Measurements from ENCODE around the gene BANP. TPM values are rescaled to one million over a fixed set of nuclear protein-coding genes. Genes with fewer than 3 reads are reported as not detected.
A peak's percentile ranks its signal among the peaks of the same experiment; 100 is the strongest.

The BANP gene
- total RNA-seq, 1 experiment from 2014 or later: 24.2 TPM

- no peaks in the 10 kb centered on the region for H3K27me3 ChIP-seq (ENCODE audit: low read length)
- no peaks in the 10 kb centered on the region for H3K9me3 ChIP-seq (ENCODE audit: low read length)
- H3K4me1 ChIP-seq (ENCODE audit: insufficient read depth, low read length): no peaks in the 10 kb centered on the region
- ATAC-seq (no peak), DNase-seq (no peak)
- peak; percentile 28; the same call in 1 of the 2 replicates for TF ChIP-seq CTCF (conservative IDR thresholded peaks at IDR 0.05; ENCODE audit: low read depth, low read length)
- no peak for TF ChIP-seq EZH2phosphoT487 (IDR thresholded peaks at IDR 0.05; ENCODE audit: borderline replicate concordance, low read length)
- no peaks in the 10 kb centered on the region for H3K9me2 ChIP-seq (replicated peaks; ENCODE audit: low read length)
- no peak overlapping the region for H3K4me2 ChIP-seq (ENCODE audit: low read length)
- CTCF ChIA-PET: no interaction called here
- H2AFZ ChIP-seq (ENCODE audit: low read length): no peak overlapping the region
- no TSS peak for BruUV-seq (replicated peaks)
- intact Hi-C loops (cut with micrococcal nuclease): no loop called here
- H3F3A ChIP-seq (ENCODE audit: low read length, unreplicated experiment): no peaks in the 10 kb centered on the region
- POLR2A ChIA-PET (ENCODE audit: unreplicated experiment): no interaction called here
- peaks cover 3% of the 10 kb centered on the region; the same call in 1 of the 2 replicates for H3K36me3 ChIP-seq (ENCODE audit: low read depth, low read length)
- H3K27ac ChIP-seq (ENCODE audit: low read length): no peak overlapping the region
- H3K9ac ChIP-seq (ENCODE audit: low read length): no peak overlapping the region
- H3K4me3 ChIP-seq (ENCODE audit: low read length): no peak overlapping the region
- no peaks in the 10 kb centered on the region for H3K79me2 ChIP-seq (ENCODE audit: low read length)
- H4K20me1 ChIP-seq (ENCODE audit: low read length): no peaks in the 10 kb centered on the region
Observed at GRCh38 chr16:88005181-88005581, 53.9 kb downstream of the BANP start.

GRCh38 chr16:88005968-88006367 is 54.7 kb downstream of the BANP start:
- H3K36me3 ChIP-seq (ENCODE audit: low read depth, low read length): peaks cover 3% of the 10 kb centered on the region; the same call in 1 of the 2 replicates
- H3K4me3 ChIP-seq (ENCODE audit: low read length): no peak overlapping the region
- no peak for DNase-seq
- no peak overlapping the region for H3K4me2 ChIP-seq (ENCODE audit: low read length)
- no peak overlapping the region for H3K9ac ChIP-seq (ENCODE audit: low read length)
- H3K79me2 ChIP-seq (ENCODE audit: low read length): no peaks in the 10 kb centered on the region
- no peaks in the 10 kb centered on the region for H3F3A ChIP-seq (ENCODE audit: low read length, unreplicated experiment)
- no peaks in the 10 kb centered on the region for H3K4me1 ChIP-seq (ENCODE audit: insufficient read depth, low read length)
- no peak for ATAC-seq
- no TSS peak for BruUV-seq (replicated peaks)
- no peak overlapping the region for H2AFZ ChIP-seq (ENCODE audit: low read length)
- ChIA-PET POLR2A (ENCODE audit: unreplicated experiment) (no interaction called here), CTCF (no interaction called here)
- H3K9me2 ChIP-seq (replicated peaks; ENCODE audit: low read length): no peaks in the 10 kb centered on the region
- intact Hi-C loops (cut with micrococcal nuclease): no loop called here
- no peaks in the 10 kb centered on the region for H3K27me3 ChIP-seq (ENCODE audit: low read length)
- no peak for TF ChIP-seq EZH2 (IDR thresholded peaks at IDR 0.05; ENCODE audit: low read length, unreplicated experiment)
- TF ChIP-seq CTCF (conservative IDR thresholded peaks at IDR 0.05; ENCODE audit: low read depth, low read length): no peak
- no peak for TF ChIP-seq EZH2phosphoT487 (IDR thresholded peaks at IDR 0.05; ENCODE audit: borderline replicate concordance, low read length)
- H4K20me1 ChIP-seq (ENCODE audit: low read length): no peaks in the 10 kb centered on the region
- H3K27ac ChIP-seq (ENCODE audit: low read length): no peak overlapping the region
- H3K9me3 ChIP-seq (ENCODE audit: low read length): no peaks in the 10 kb centered on the region

GRCh38 chr16:88007321-88007731 is 56.1 kb downstream of the BANP start:
- no peaks in the 10 kb centered on the region for H3K79me2 ChIP-seq (ENCODE audit: low read length)
- no peak for DNase-seq

More at GRCh38 chr16:88007321-88007731, 56.1 kb downstream of the BANP start:
- BruUV-seq (replicated peaks): no TSS peak
- no peak for ATAC-seq
- Histone ChIP-seq H3F3A (ENCODE audit: low read length, unreplicated experiment) (no peaks in the 10 kb centered on the region), H2AFZ (ENCODE audit: low read length) (no peak overlapping the region), H3K36me3 (ENCODE audit: low read depth, low read length) (peaks cover 3% of the 10 kb centered on the region; the same call in 1 of the 2 replicates), H3K4me3 (ENCODE audit: low read length) (no peak overlapping the region), H3K27ac (ENCODE audit: low read length) (no peak overlapping the region), H3K4me2 (ENCODE audit: low read length) (no peak overlapping the region), H4K20me1 (ENCODE audit: low read length) (no peaks in the 10 kb centered on the region), H3K9me2 (replicated peaks; ENCODE audit: low read length) (no peaks in the 10 kb centered on the region), H3K4me1 (ENCODE audit: insufficient read depth, low read length) (no peaks in the 10 kb centered on the region), H3K9ac (ENCODE audit: low read length) (no peak overlapping the region), H3K27me3 (ENCODE audit: low read length) (no peaks in the 10 kb centered on the region), H3K9me3 (ENCODE audit: low read length) (no peaks in the 10 kb centered on the region)
- ChIA-PET POLR2A (ENCODE audit: unreplicated experiment) (no interaction called here), CTCF (no interaction called here)
- TF ChIP-seq EZH2 (IDR thresholded peaks at IDR 0.05; ENCODE audit: low read length, unreplicated experiment) (no peak), CTCF (conservative IDR thresholded peaks at IDR 0.05; ENCODE audit: low read depth, low read length) (no peak), EZH2phosphoT487 (IDR thresholded peaks at IDR 0.05; ENCODE audit: borderline replicate concordance, low read length) (no peak)
- intact Hi-C loops (cut with micrococcal nuclease): no loop called here

All from PC-3 (cell line).